ENCODE measurements around the gene ANKMY1.

- TF ChIP-seq CTCF (IDR thresholded peaks at IDR 0.05), result no peak
- TF ChIP-seq POLR2A (IDR thresholded peaks at IDR 0.05), result no peak
These were observed 103.5 kb downstream of the ANKMY1 start for GRCh38 chr2:240454106-240454901.
